ENCODE measurements around the gene PAK1. TPM values are rescaled to one million over a fixed set of nuclear protein-coding genes. Genes with fewer than 3 reads are reported as not detected.

Gene PAK1
- total and polyA plus RNA-seq, 2 of the 8 experiments (the other 6 are each of a cell fraction or from before 2014, with no cell fraction given), result 87.7 to 151 TPM

- peaks cover 2% of the 10 kb centered on the region; the same call in 1 of the 2 replicates for H3K79me1 ChIP-seq (ENCODE audit: low read depth, low read length)
- CTCF ChIA-PET (ENCODE audit: partially characterized antibody), result interaction anchor here (0.8 to 2.1 kb wide), 6 partner anchors 19 to 252 kb away, joined by 3 to 9 read pairs (median 4); no protein-coding TSS in a partner anchor
- H2BK120ac ChIP-seq (replicated peaks; ENCODE audit: low read depth, low read length), result no peak overlapping the region
- FAIRE-seq, result no peak
- peaks cover 2 to 3% of the 10 kb centered on the region in 2 experiments for H4K20me1 ChIP-seq (replicated peaks in 1 of 2; ENCODE audit: control insufficient read depth in 1 of 2, insufficient read depth in 2 of 2, low read length in 2 of 2)
- no peaks in the 10 kb centered on the region for H3K9me3 ChIP-seq (ENCODE audit: insufficient read depth in 2 of 2, low read depth in 1 of 2, low read length in 1 of 2)
- 86% methylated on average over 1 of the region's 1 CpG; no CpG with 5 or more reads in 1 of the 2 experiments for WGBS, 2 experiments (ENCODE audit: extremely low coverage in 1 of 2, insufficient coverage in 1 of 2, insufficient read length in 1 of 2, insufficient replicate concordance in 2 of 2, low coverage in 1 of 2, low lambda C conversion rate in 2 of 2, missing lambda C conversion rate in 1 of 2)
- H3K23me2 ChIP-seq (ENCODE audit: low read depth, low read length), result no peaks in the 10 kb centered on the region; the same call in 1 of the 2 replicates
- no peak overlapping the region for H3K23ac ChIP-seq (ENCODE audit: insufficient read length)
- no peak overlapping the region for H3K27ac ChIP-seq (ENCODE audit: low read depth, low read length)
- H3K9ac ChIP-seq (replicated peaks in 1 of 4; ENCODE audit: extremely low read depth in 1 of 4, low read depth in 3 of 4, low read length in 3 of 4), result no peak overlapping the region
- H3K4me2 ChIP-seq (ENCODE audit: insufficient read depth in 1 of 2, low read depth in 2 of 2, low read length in 2 of 2), result no peak overlapping the region
- H4K5ac ChIP-seq (ENCODE audit: insufficient read length, low read depth, low read length), result no peak overlapping the region
- POLR2A ChIA-PET (ENCODE audit: partially characterized antibody), result interaction anchor here (1.3 to 1.5 kb wide), 3 partner anchors 10 to 15 kb away, joined by 3 to 6 read pairs (median 5); no protein-coding TSS in a partner anchor
- H3K14ac ChIP-seq (ENCODE audit: insufficient read length), result no peak overlapping the region
- no peak overlapping the region for H3K56ac ChIP-seq (replicated peaks; ENCODE audit: insufficient read length, low read depth, low read length)
- H2AK5ac ChIP-seq (ENCODE audit: low read depth, low read length), result no peak overlapping the region
- H3K36me3 ChIP-seq (ENCODE audit: control insufficient read depth in 2 of 4, insufficient read depth in 4 of 4, low read length in 3 of 4), result no peaks in the 10 kb centered on the region
- H2BK15ac ChIP-seq (ENCODE audit: low read length), result no peak overlapping the region
- no peak overlapping the region for H4K8ac ChIP-seq (ENCODE audit: extremely low read depth, insufficient read depth, low read length)
- no peak overlapping the region for H4K91ac ChIP-seq (replicated peaks; ENCODE audit: insufficient read length, low read length)
- no peak overlapping the region for H2AFZ ChIP-seq (ENCODE audit: low read length)
- H3K4me1 ChIP-seq (replicated peaks in 1 of 4; ENCODE audit: control insufficient read depth in 3 of 4, insufficient read depth in 4 of 4, low read length in 3 of 4), result peaks cover 0 to 6% (median 1%) of the 10 kb centered on the region in 4 experiments; a peak in 4 of 7 replicates
- H3K27me3 ChIP-seq (replicated peaks in 1 of 4; ENCODE audit: control insufficient read depth in 3 of 4, extremely low read depth in 1 of 4, insufficient read depth in 3 of 4, low read length in 3 of 4), result no peaks in the 10 kb centered on the region
- peaks cover 9 to 97% of the 10 kb centered on the region in 2 experiments for H3K79me2 ChIP-seq (ENCODE audit: control insufficient read depth in 1 of 2, insufficient read depth in 2 of 2, low read length in 2 of 2)
- DNase-seq (ENCODE audit: low read depth in 1 of 2, low spot score in 2 of 2), result no peak
- H3K4me3 ChIP-seq (ENCODE audit: extremely low read depth in 1 of 4, insufficient read depth in 2 of 4, low read depth in 3 of 4, low read length in 4 of 4), result no peak overlapping the region
- H2BK20ac ChIP-seq (ENCODE audit: low read length), result no peak overlapping the region
- H3K4ac ChIP-seq (replicated peaks; ENCODE audit: insufficient read length, low read depth, low read length), result no peak overlapping the region
- no peak overlapping the region for H3K18ac ChIP-seq (ENCODE audit: extremely low read depth, low read length)
- TF ChIP-seq ZNF274 (IDR thresholded peaks at IDR 0.05; ENCODE audit: borderline replicate concordance, extremely low read depth, low read length) (no peak), RBBP5 (IDR thresholded peaks at IDR 0.05; ENCODE audit: borderline replicate concordance, low read depth, low read length) (no peak), RXRA (IDR thresholded peaks at IDR 0.05; ENCODE audit: insufficient read depth, low read depth, low read length) (no peak), CHD1 (IDR thresholded peaks at IDR 0.05; ENCODE audit: low read depth, low read length) (no peak)
- H2BK5ac ChIP-seq (ENCODE audit: low read depth, low read length), result no peak overlapping the region
- H2BK12ac ChIP-seq (ENCODE audit: low read depth, low read length), result no peak overlapping the region
Measured at GRCh38 chr11:77441426-77441825, 32.5 kb downstream of the PAK1 start.
